ENCODE results near the gene SNTN.

Gene SNTN

GRCh38 chr3:63670544-63670943, 18.1 kb downstream of the SNTN start:
- no peak for TF ChIP-seq CTCF (conservative IDR thresholded peaks at IDR 0.05)
- no peak overlapping the region for H3K27ac ChIP-seq

GRCh38 chr3:63673111-63673510, 20.6 kb downstream of the SNTN start:
- TF ChIP-seq CTCF (conservative IDR thresholded peaks at IDR 0.05) = no peak
- peak overlapping the region; percentile 76 for H3K27ac ChIP-seq

GRCh38 chr3:63674586-63674985, 22.1 kb downstream of the SNTN start:
- H3K27ac ChIP-seq = peak overlapping the region; percentile 76

GRCh38 chr3:63679186-63679585, 26.7 kb downstream of the SNTN start:
- TF ChIP-seq CTCF (conservative IDR thresholded peaks at IDR 0.05) = no peak
- H3K27ac ChIP-seq = no peak overlapping the region

More at GRCh38 chr3:63674586-63674985, 22.1 kb downstream of the SNTN start:
- TF ChIP-seq CTCF (conservative IDR thresholded peaks at IDR 0.05) = no peak

GRCh38 chr3:63684081-63684480, 31.6 kb downstream of the SNTN start:
- H3K27ac ChIP-seq = no peak overlapping the region
- no peak for TF ChIP-seq CTCF (conservative IDR thresholded peaks at IDR 0.05)

- no peak for TF ChIP-seq CTCF (conservative IDR thresholded peaks at IDR 0.05)
- no peak overlapping the region for H3K27ac ChIP-seq
These were observed 32.9 kb downstream of the SNTN start for GRCh38 chr3:63685340-63685739.

- H3K27ac ChIP-seq = no peak overlapping the region
- TF ChIP-seq CTCF (conservative IDR thresholded peaks at IDR 0.05) = no peak
These were observed 35.1 kb downstream of the SNTN start for GRCh38 chr3:63687278-63688225.
